Thyroid gland (tissue), 4 donors: ENCODE measurements around the gene LPP. TPM values are rescaled to one million over a fixed set of nuclear protein-coding genes. Genes with fewer than 3 reads are reported as not detected.

Experiments used
- DNase-seq, 2 donors: peaks; one replicate each; pipeline ENCODE4 v3.0.0-alpha.2; 2019
- H3K27ac ChIP-seq, 3 donors: fragments of 200-600 bp; sonication (generic); 1 replicate in 2 of 3; 2 replicates in 1 of 3; pipeline ENCODE4 v1.5.1; 2016 to 2019; ENCODE audit warnings: mild to moderate bottlenecking in 1 of 3, moderate library complexity in 1 of 3
- H3K27me3 ChIP-seq: fragments of 200-600 bp; sonication (generic); one replicate; pipeline ENCODE4 v1.5.1; 2019
- H3K36me3 ChIP-seq, 2 donors: fragments of 200-600 bp; sonication (generic); one replicate each; pipeline ENCODE4 v1.5.1; 2016 to 2019
- H3K4me1 ChIP-seq, 2 donors: fragments of 200-600 bp; sonication (generic); one replicate each; pipeline ENCODE4 v1.5.1; 2017 to 2019
- H3K4me3 ChIP-seq, 3 donors: fragments of 200-600 bp; sonication (generic); replicated peaks in 1 of 3; 1 replicate in 2 of 3; 2 replicates in 1 of 3; pipeline ENCODE4 v1.5.1; 2016; ENCODE audit warnings: mild to moderate bottlenecking in 1 of 3
- H3K9me3 ChIP-seq: fragments of 200-600 bp; sonication (generic); one replicate; pipeline ENCODE4 v1.5.1; 2017
- CTCF ChIP-seq, 6 experiments: fragments of 200-600 bp in 3 of 6; fragments of 450-650 bp in 3 of 6; sonication (generic) in 3 of 6; IDR thresholded peaks; one replicate each; pipeline ENCODE4 v1.5.1; 2016 to 2019; ENCODE audit warnings: antibody characterized with exemption in 6 of 6, mild to moderate bottlenecking in 2 of 6, inconsistent platforms in 1 of 6, moderate library complexity in 1 of 6
- POLR2A ChIP-seq, 2 donors: fragments of 450-650 bp; IDR thresholded peaks; one replicate each; pipeline ENCODE4 v1.6.1; 2017; ENCODE audit warnings: antibody characterized with exemption in 2 of 2, mild to moderate bottlenecking in 2 of 2, moderate library complexity in 1 of 2
- WGBS, 2 donors: methylation state at CpG; one replicate each; pipeline ENCODE4 v1.1.5; 2017; 5-methylcytosine and 5-hydroxymethylcytosine counted together
- intact Hi-C: fragments of 100-400 bp; cut with DNase I; formaldehyde crosslinking; loops from one replicate; pipeline ENCODE4 v1.15.1; 2023
- total RNA-seq, 4 donors: library from RNA; depleted of rRNA; stranded (reverse); fragments of >200 nt; gene quantifications; one replicate each; pipeline ENCODE4 v1.2.3, GENCODE V29; 2016

LPP gene
- total RNA-seq, 4 donors from 2014 or later = 79.0 to 141 (median 82.8) TPM

- TF ChIP-seq POLR2A (IDR thresholded peaks at IDR 0.05) (no peak), CTCF (IDR thresholded peaks at IDR 0.05) (no peak)
- intact Hi-C loops = no loop called here
- 0 to 3% methylated on average over 1 of the region's 1 CpG for WGBS, 2 donors
- H3K4me1 ChIP-seq = peaks cover 5 to 8% of the 10 kb centered on the region in 2 donors
- H3K4me3 ChIP-seq = no peak overlapping the region
- H3K27me3 ChIP-seq = no peaks in the 10 kb centered on the region
- H3K36me3 ChIP-seq = no peaks in the 10 kb centered on the region
- H3K27ac ChIP-seq = no peak overlapping the region
- no peak for DNase-seq
- no peaks in the 10 kb centered on the region for H3K9me3 ChIP-seq
These were observed 492.6 kb downstream of the LPP start for GRCh38 chr3:188646592-188646991.

- H3K36me3 ChIP-seq = no peaks in the 10 kb centered on the region
- no peaks in the 10 kb centered on the region for H3K27me3 ChIP-seq
- 97 to 99% methylated on average over 6 of the region's 6 CpGs for whole genome bisulfite sequencing, 2 donors
- DNase-seq = no peak
- H3K9me3 ChIP-seq = no peaks in the 10 kb centered on the region
- intact Hi-C loops = no loop called here
- H3K27ac ChIP-seq = no peak overlapping the region
- TF ChIP-seq POLR2A (IDR thresholded peaks at IDR 0.05) (no peak), CTCF (IDR thresholded peaks at IDR 0.05) (no peak)
- no peak overlapping the region for H3K4me3 ChIP-seq
- H3K4me1 ChIP-seq = peaks cover 5 to 7% of the 10 kb centered on the region in 2 donors
These were observed 493.3 kb downstream of the LPP start for GRCh38 chr3:188647237-188647636.

GRCh38 chr3:188649521-188649920 is 495.6 kb downstream of the LPP start:
- Histone ChIP-seq H3K36me3 (no peaks in the 10 kb centered on the region), H3K4me1 (peaks cover 5 to 7% of the 10 kb centered on the region in 2 donors), H3K4me3 (no peak overlapping the region), H3K27ac (no peak overlapping the region), H3K27me3 (no peaks in the 10 kb centered on the region), H3K9me3 (no peaks in the 10 kb centered on the region)
- 95 to 100% methylated on average over 2 of the region's 2 CpGs for WGBS, 2 donors
- no peak for DNase-seq
- TF ChIP-seq POLR2A (IDR thresholded peaks at IDR 0.05) (no peak), CTCF (IDR thresholded peaks at IDR 0.05) (no peak)
- intact Hi-C loops = no loop called here

- Histone ChIP-seq H3K36me3 (no peaks in the 10 kb centered on the region), H3K9me3 (no peaks in the 10 kb centered on the region), H3K4me3 (no peak overlapping the region), H3K27me3 (no peaks in the 10 kb centered on the region), H3K27ac (peak overlapping the region in 1 of 3 donors; percentile 16), H3K4me1 (peaks cover 5 to 9% of the 10 kb centered on the region in 2 donors)
- TF ChIP-seq POLR2A (IDR thresholded peaks at IDR 0.05) (no peak), CTCF (IDR thresholded peaks at IDR 0.05) (no peak)
- WGBS, 2 donors = 88 to 91% methylated on average over 3 of the region's 3 CpGs
- intact Hi-C loops = no loop called here
- DNase-seq = peak in 1 of 2 donors; percentile 39
These were observed 502.4 kb downstream of the LPP start for GRCh38 chr3:188656196-188656982.

- peaks cover 5 to 9% of the 10 kb centered on the region in 2 donors for H3K4me1 ChIP-seq
- intact Hi-C loops = no loop called here
- no peaks in the 10 kb centered on the region for H3K36me3 ChIP-seq
- no peak overlapping the region for H3K4me3 ChIP-seq
- no peaks in the 10 kb centered on the region for H3K27me3 ChIP-seq
- TF ChIP-seq POLR2A (IDR thresholded peaks at IDR 0.05) = no peak
- TF ChIP-seq CTCF (IDR thresholded peaks at IDR 0.05) = no peak
- no peak for DNase-seq
- H3K27ac ChIP-seq = no peak overlapping the region
- WGBS, 2 donors = 97% methylated on average over 1 of the region's 1 CpG
- no peaks in the 10 kb centered on the region for H3K9me3 ChIP-seq
These were observed 504.6 kb downstream of the LPP start for GRCh38 chr3:188658606-188659005.
